Measurements from ENCODE around the gene BTBD16.

DNA sequence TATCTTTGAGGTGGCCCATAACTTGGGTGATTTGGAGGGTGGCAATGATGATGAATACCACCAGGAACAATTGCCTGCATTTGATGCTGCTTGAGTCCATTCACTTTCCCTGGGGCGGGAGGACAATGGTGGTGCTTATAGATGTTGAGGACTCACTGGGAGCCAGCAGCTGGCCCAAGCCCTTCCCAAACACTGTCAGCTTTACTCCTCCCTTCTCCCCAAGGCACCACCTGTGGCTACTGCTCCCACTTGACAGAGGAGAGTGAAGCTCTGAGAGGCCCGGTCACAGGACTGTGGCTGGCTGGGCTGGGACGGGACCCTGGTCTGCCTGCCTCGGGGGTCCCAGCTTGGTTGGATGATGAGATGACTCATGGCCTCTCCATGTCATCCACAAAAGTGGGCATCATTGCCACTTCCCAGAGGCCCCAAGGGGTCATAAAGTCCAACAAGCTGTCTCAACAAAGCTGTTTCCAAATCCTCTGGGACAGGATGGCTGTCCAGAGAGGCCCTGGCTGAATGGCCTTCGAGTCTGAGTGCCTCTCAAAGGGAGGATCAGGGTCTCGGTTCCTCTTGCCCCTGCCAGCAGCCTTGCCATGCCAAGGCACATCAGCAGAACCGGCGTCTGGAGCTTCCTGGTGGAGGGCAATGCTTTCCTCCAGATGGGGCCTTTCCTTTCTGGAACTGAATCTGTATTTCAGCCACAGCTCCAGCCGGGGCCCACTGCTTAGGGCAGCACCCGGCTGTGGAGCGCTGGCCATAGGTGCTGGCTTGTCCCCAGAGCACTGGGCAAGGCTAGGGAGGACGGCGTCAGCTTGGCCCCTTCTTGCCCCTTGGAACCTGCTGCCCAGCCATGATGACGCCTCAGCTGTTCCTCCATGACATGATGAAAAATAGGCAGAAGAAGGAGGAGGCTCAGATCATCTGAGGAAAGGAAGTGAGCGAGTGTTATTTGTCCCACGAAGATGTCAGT lies 56.4 kb downstream of the BTBD16 start:
- TF ChIP-seq, protein P1, sequence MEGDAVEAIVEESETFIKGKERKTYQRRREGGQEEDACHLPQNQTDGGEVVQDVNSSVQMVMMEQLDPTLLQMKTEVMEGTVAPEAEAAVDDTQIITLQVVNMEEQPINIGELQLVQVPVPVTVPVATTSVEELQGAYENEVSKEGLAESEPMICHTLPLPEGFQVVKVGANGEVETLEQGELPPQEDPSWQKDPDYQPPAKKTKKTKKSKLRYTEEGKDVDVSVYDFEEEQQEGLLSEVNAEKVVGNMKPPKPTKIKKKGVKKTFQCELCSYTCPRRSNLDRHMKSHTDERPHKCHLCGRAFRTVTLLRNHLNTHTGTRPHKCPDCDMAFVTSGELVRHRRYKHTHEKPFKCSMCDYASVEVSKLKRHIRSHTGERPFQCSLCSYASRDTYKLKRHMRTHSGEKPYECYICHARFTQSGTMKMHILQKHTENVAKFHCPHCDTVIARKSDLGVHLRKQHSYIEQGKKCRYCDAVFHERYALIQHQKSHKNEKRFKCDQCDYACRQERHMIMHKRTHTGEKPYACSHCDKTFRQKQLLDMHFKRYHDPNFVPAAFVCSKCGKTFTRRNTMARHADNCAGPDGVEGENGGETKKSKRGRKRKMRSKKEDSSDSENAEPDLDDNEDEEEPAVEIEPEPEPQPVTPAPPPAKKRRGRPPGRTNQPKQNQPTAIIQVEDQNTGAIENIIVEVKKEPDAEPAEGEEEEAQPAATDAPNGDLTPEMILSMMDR (IDR thresholded peaks at IDR 0.05) = no peak
- TF ChIP-seq POLR2A (IDR thresholded peaks at IDR 0.05) = no peak

Data from breast epithelium (tissue), 3 donors.